Left renal cortex interstitium (tissue), 4 donors: ENCODE measurements around the gene SEMG2. TPM values are rescaled to one million over a fixed set of nuclear protein-coding genes. Genes with fewer than 3 reads are reported as not detected.

Experiments used
- DNase-seq, 4 donors: peaks; one replicate each; pipeline ENCODE4 v3.0.0-alpha.2; 2013; ENCODE audit warnings: low read depth in 4 of 4, low spot score in 2 of 4, missing footprints in 1 of 4
- polyA plus RNA-seq, 4 donors: library from polyadenylated mRNA; unstranded; fragments of 120-200 nt; gene quantifications; one replicate each; pipeline ENCODE4 v1.2.1, GENCODE V29; 2013; ENCODE audit not compliant: insufficient read length in 4 of 4

The SEMG2 gene
- polyA plus RNA-seq, 4 donors = 0.06 TPM; not detected in 3

- no peak for DNase-seq
These were observed 8.3 kb downstream of the SEMG2 start for GRCh38 chr20:45229264-45230056.

- no peak for DNase-seq
These were observed 9.5 kb downstream of the SEMG2 start for GRCh38 chr20:45230631-45231030.

GRCh38 chr20:45235995-45236394 lies 14.8 kb downstream of the SEMG2 start:
- DNase-seq = no peak

- no peak for DNase-seq
These were observed 17.0 kb downstream of the SEMG2 start for GRCh38 chr20:45238139-45238538.

GRCh38 chr20:45246109-45246508 lies 24.9 kb downstream of the SEMG2 start:
- no peak for DNase-seq

- no peak for DNase-seq
These were observed 26.7 kb downstream of the SEMG2 start for GRCh38 chr20:45247865-45248264.

GRCh38 chr20:45248609-45249008 lies 27.4 kb downstream of the SEMG2 start:
- no peak for DNase-seq

GRCh38 chr20:45251884-45252560 lies 30.8 kb downstream of the SEMG2 start:
- no peak for DNase-seq

GRCh38 chr20:45253261-45253660 lies 32.1 kb downstream of the SEMG2 start:
- no peak for DNase-seq

- no peak for DNase-seq
These were observed 33.5 kb downstream of the SEMG2 start, which contains the start of gene SLPI for GRCh38 chr20:45254383-45255262. Gene SLPI, minus strand, starts transcription at chr20:45254564. Its CDS starts 21 bp downstream, at chr20:45254543.

- no peak for DNase-seq
These were observed 36.0 kb downstream of the SEMG2 start for GRCh38 chr20:45257161-45257560.

GRCh38 chr20:45257711-45258110 lies 36.5 kb downstream of the SEMG2 start:
- DNase-seq = no peak

GRCh38 chr20:45258259-45258658 lies 37.1 kb downstream of the SEMG2 start:
- no peak for DNase-seq

GRCh38 chr20:45258664-45259063 lies 37.5 kb downstream of the SEMG2 start:
- DNase-seq = no peak

GRCh38 chr20:45263556-45264266 lies 42.5 kb downstream of the SEMG2 start:
- DNase-seq = no peak

- peak in 2 of 4 donors; percentile 11 to 20 for DNase-seq
These were observed 45.8 kb downstream of the SEMG2 start for GRCh38 chr20:45266977-45267376.

GRCh38 chr20:45268531-45268930 lies 47.4 kb downstream of the SEMG2 start:
- DNase-seq = no peak

- no peak for DNase-seq
These were observed 47.9 kb downstream of the SEMG2 start for GRCh38 chr20:45269056-45269455.

GRCh38 chr20:45269754-45270270 lies 48.6 kb downstream of the SEMG2 start:
- no peak for DNase-seq
